ENCODE data around the gene SLC39A7. TPM values are rescaled to one million over a fixed set of nuclear protein-coding genes. Genes with fewer than 3 reads are reported as not detected.

SLC39A7 gene
- total and polyA plus RNA-seq, 4 experiments from 2014 or later = 22.9 to 40.9 (median 32.0) TPM

DNA sequence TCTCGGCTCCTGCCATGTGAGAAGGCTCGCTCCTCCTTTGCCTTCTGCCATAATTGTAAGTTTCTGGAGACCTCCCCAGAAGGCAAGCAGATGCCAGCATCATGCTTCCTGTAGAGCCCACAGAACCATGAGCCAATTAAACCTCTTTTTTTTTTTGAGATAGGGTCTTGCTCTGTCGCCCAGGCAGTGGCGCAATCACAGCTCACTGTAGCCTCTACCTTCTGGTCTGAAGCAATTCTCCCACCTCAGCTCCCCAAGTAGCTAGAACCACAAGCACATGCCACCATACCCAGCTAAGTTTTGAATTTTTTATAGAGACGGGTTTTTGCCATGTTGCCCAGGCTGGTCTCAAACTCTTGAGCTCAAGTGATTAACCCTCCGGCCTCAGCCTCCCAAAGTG lies 36.2 kb downstream of the SLC39A7 start:
- peaks cover 1 to 3% (median 2%) of the 10 kb centered on the region in 4 donors for H3K4me1 Mint-ChIP-seq
- H3K36me3 Mint-ChIP-seq = no peaks in the 10 kb centered on the region
- DNase-seq = no peak
- peaks cover 3% of the 10 kb centered on the region for H3K4me1 ChIP-seq (ENCODE audit: insufficient read depth, low read length)
- H3K27me3 Mint-ChIP-seq = peaks cover 12 to 21% of the 10 kb centered on the region in 2 donors
- H3K27ac Mint-ChIP-seq = no peak overlapping the region
- intact Hi-C loops (cut with micrococcal nuclease) = no loop called here
- ChIA-PET POLR2A (ENCODE audit: partially characterized antibody) (interaction anchor here (1.0 kb wide), 1 partner anchor 28 kb away, joined by 3 read pairs; no protein-coding TSS in a partner anchor), CTCF (ENCODE audit: partially characterized antibody) (no interaction called here)
- no peaks in the 10 kb centered on the region for H3K9me3 Mint-ChIP-seq
- no peak overlapping the region for H3K4me3 Mint-ChIP-seq
- no peaks in the 10 kb centered on the region for H3K27me3 ChIP-seq (ENCODE audit: insufficient read depth, low read length)
- H3K9me3 ChIP-seq (ENCODE audit: control insufficient read depth in 1 of 2, low read length in 2 of 2) = no peaks in the 10 kb centered on the region
- no peak overlapping the region for H3K27ac ChIP-seq (ENCODE audit: low read depth, low read length)
- no peaks in the 10 kb centered on the region for H3K36me3 ChIP-seq (ENCODE audit: insufficient read depth, low read length)
- no peak overlapping the region for H3K4me3 ChIP-seq (ENCODE audit: low read length in 2 of 2)

DNA sequence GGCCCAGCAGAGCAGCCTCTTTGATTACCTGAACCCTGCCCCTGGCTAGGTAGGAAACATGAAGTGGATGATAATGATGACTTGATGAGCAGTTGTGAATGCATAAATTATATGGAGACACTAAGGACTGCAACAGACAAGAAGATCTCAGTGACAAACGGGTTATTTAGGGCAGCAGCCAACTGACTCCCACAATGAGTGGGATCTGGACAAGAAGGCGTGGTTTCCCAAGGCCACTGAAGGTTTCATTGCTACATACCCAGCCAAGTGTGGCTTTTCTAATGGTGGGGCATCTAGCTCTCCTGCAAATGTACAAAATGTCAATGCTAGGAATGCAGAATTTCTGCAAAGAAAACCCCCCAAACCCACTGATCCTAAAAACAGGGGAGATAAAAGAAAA lies 37.1 kb downstream of the SLC39A7 start:
- H3K36me3 Mint-ChIP-seq = no peaks in the 10 kb centered on the region
- H3K27me3 Mint-ChIP-seq = peaks cover 9 to 23% of the 10 kb centered on the region in 2 donors
- intact Hi-C loops (cut with micrococcal nuclease) = no loop called here
- no peak overlapping the region for H3K27ac Mint-ChIP-seq
- Histone ChIP-seq H3K9me3 (ENCODE audit: control insufficient read depth in 1 of 2, low read length in 2 of 2) (no peaks in the 10 kb centered on the region), H3K27me3 (ENCODE audit: insufficient read depth, low read length) (no peaks in the 10 kb centered on the region), H3K4me1 (ENCODE audit: insufficient read depth, low read length) (peaks cover 4% of the 10 kb centered on the region), H3K4me3 (ENCODE audit: low read length in 2 of 2) (no peak overlapping the region), H3K27ac (ENCODE audit: low read depth, low read length) (no peak overlapping the region), H3K36me3 (ENCODE audit: insufficient read depth, low read length) (no peaks in the 10 kb centered on the region)
- DNase-seq = no peak
- H3K4me1 Mint-ChIP-seq = peaks cover 3 to 7% (median 5%) of the 10 kb centered on the region in 4 donors
- H3K9me3 Mint-ChIP-seq = no peaks in the 10 kb centered on the region
- ChIA-PET CTCF (ENCODE audit: partially characterized antibody) (interaction anchor here (0.9 kb wide), 1 partner anchor 11 kb away, joined by 4 read pairs; no protein-coding TSS in a partner anchor), POLR2A (ENCODE audit: partially characterized antibody) (no interaction called here)
- H3K4me3 Mint-ChIP-seq = no peak overlapping the region

DNA sequence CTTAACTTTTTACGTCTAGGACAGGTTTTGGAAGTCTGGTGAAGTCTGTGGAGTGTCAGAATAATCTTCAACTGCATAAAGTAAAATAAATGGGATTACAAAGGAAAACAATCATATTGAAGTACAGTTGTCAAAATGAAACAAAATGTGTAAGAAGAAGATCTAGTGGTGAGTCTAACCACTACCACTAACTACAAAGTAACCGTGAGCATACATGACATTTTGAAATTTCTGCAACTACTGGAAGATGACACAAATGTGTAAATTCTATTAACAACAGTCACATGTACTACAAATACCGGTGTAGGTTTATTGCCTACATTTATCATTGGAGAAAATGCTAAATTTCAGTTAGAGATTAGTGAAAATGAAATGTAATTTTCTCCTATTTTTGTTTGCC lies 41.3 kb downstream of the SLC39A7 start:
- Histone ChIP-seq H3K9me3 (ENCODE audit: control insufficient read depth in 1 of 2, low read length in 2 of 2) (no peaks in the 10 kb centered on the region), H3K27me3 (ENCODE audit: insufficient read depth, low read length) (no peaks in the 10 kb centered on the region), H3K36me3 (ENCODE audit: insufficient read depth, low read length) (no peaks in the 10 kb centered on the region), H3K4me1 (ENCODE audit: insufficient read depth, low read length) (peaks cover 4% of the 10 kb centered on the region), H3K27ac (ENCODE audit: low read depth, low read length) (no peak overlapping the region), H3K4me3 (ENCODE audit: low read length in 2 of 2) (no peak overlapping the region)
- peaks cover 5 to 12% of the 10 kb centered on the region in 2 donors for H3K27me3 Mint-ChIP-seq
- H3K4me3 Mint-ChIP-seq = peak overlapping the region in 2 of 8 donors; percentile 4 to 40
- peaks cover 3 to 7% (median 5%) of the 10 kb centered on the region in 4 donors for H3K4me1 Mint-ChIP-seq
- intact Hi-C loops (cut with micrococcal nuclease) = no loop called here
- CTCF ChIA-PET (ENCODE audit: partially characterized antibody) = no interaction called here
- peak overlapping the region in 2 of 7 donors; percentile 8 to 19 for H3K27ac Mint-ChIP-seq
- H3K36me3 Mint-ChIP-seq = no peaks in the 10 kb centered on the region
- no peak for DNase-seq
- H3K9me3 Mint-ChIP-seq = no peaks in the 10 kb centered on the region
- POLR2A ChIA-PET (ENCODE audit: partially characterized antibody) = interaction anchor here (0.9 to 1.9 kb wide), 2 partner anchors 33 to 36 kb away, joined by 4 to 8 read pairs; partner anchors contain the start of genes B3GALT4 and RING1

DNA sequence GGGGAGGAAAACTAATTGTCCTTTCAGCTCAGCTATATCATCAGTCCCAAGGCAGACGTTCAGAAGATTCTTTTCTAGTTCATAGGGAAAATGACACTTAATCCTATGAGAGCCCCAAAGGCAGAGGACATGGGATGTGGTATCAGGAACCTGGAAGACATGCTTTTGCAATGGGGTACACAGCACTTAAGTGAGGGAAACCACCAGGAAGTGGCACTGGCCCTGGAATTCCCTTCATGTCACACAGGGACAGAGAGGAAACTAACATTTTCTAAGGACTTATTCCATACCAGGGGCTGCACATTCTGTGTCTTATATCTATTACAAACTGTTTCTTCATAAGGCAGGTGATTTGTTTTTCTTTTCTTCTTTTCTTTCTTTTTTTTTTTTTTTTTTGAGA lies 42.8 kb downstream of the SLC39A7 start:
- Mint-ChIP-seq H3K36me3 (no peaks in the 10 kb centered on the region), H3K27me3 (peaks cover 5 to 12% of the 10 kb centered on the region in 2 donors), H3K4me3 (no peak overlapping the region), H3K27ac (no peak overlapping the region), H3K9me3 (no peaks in the 10 kb centered on the region), H3K4me1 (peaks cover 6 to 15% (median 11%) of the 10 kb centered on the region in 4 donors)
- CTCF ChIA-PET (ENCODE audit: partially characterized antibody) = interaction anchor here (0.7 to 1.3 kb wide), 4 partner anchors 28 to 1394 kb away, joined by 3 read pairs; partner anchors contain the start of genes RPS18 and VPS52
- H3K4me3 ChIP-seq (ENCODE audit: low read length in 2 of 2) = no peak overlapping the region
- POLR2A ChIA-PET (ENCODE audit: partially characterized antibody) = no interaction called here
- DNase-seq = no peak
- no peak overlapping the region for H3K27ac ChIP-seq (ENCODE audit: low read depth, low read length)
- no peaks in the 10 kb centered on the region for H3K27me3 ChIP-seq (ENCODE audit: insufficient read depth, low read length)
- intact Hi-C loops (cut with micrococcal nuclease) = no loop called here
- peaks cover 10% of the 10 kb centered on the region for H3K4me1 ChIP-seq (ENCODE audit: insufficient read depth, low read length)
- no peaks in the 10 kb centered on the region for H3K36me3 ChIP-seq (ENCODE audit: insufficient read depth, low read length)
- no peaks in the 10 kb centered on the region for H3K9me3 ChIP-seq (ENCODE audit: control insufficient read depth in 1 of 2, low read length in 2 of 2)

DNA sequence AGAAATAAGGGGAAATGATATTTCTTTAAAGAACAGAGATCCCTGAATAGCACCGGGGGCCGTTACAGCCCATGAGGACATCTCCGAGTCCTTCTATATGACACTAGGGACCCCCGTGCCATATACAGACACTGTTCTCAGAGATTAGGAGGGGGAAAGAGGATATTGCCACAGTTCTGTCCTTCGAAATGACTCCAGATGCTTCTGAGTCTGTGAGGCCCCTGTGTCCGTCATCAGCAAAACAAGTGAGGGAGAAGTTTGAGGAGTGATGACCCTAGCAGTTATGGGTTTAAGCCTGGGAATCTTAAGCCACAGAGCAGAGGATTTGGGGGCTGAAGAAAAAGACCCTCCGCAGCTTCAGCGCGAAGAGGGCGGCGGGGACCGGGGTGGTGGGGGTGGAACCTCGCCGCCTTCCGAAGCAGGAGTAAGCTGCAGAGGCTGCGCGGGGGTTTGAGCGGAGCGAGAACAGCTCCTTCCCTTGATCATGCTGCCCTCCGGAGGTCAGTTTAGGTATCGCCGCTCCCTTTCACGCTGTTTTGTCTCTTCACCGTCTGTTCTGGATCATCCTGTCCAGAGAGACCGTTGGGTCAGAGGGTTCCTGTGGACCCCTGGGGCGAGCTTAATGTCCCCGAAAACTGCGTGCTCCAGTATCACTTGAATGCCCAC lies 47.4 kb downstream of the SLC39A7 start:
- POLR2A ChIA-PET (ENCODE audit: partially characterized antibody) = interaction anchor here (0.7 to 5.6 kb wide), 38 partner anchors 9 to 452 kb away, joined by 3 to 92 read pairs (median 6); partner anchors contain the start of genes B3GALT4, CUTA, HLA-DPA1 and HSD17B8
- CTCF ChIA-PET (ENCODE audit: partially characterized antibody) = interaction anchor here (0.6 to 7.0 kb wide), 40 partner anchors 9 to 264 kb away, joined by 3 to 105 read pairs (median 5); partner anchors contain the start of genes B3GALT4, CUTA, HLA-DPB1 and HSD17B8

DNA sequence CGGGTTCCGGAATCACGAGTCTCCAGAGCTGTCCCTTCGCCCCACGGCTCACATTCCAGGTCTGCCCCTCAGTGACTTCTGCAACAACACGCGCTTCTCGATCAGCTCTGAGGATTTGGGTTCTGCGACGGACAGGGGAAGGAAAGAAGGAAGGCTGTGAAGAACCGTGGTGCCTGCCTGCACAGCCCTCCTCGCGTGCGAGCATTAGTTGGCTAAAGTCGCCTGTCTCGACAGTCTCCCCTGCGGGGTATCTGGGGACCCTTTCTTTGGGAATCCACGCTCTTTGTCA lies 47.9 kb downstream of the SLC39A7 start:
- Histone ChIP-seq H3K4me3 (ENCODE audit: low read length in 2 of 2) (peak overlapping the region; percentile 49 to 65), H3K36me3 (ENCODE audit: insufficient read depth, low read length) (no peaks in the 10 kb centered on the region), H3K4me1 (ENCODE audit: insufficient read depth, low read length) (peaks cover 26% of the 10 kb centered on the region), H3K9me3 (ENCODE audit: control insufficient read depth in 1 of 2, low read length in 2 of 2) (no peaks in the 10 kb centered on the region), H3K27me3 (ENCODE audit: insufficient read depth, low read length) (no peaks in the 10 kb centered on the region), H3K27ac (ENCODE audit: low read depth, low read length) (peak overlapping the region; percentile 93)
- no peaks in the 10 kb centered on the region for H3K9me3 Mint-ChIP-seq
- peak in 1 of 5 donors; percentile 69 for DNase-seq
- H3K4me1 Mint-ChIP-seq = peaks cover 19 to 47% (median 30%) of the 10 kb centered on the region in 4 donors
- POLR2A ChIA-PET (ENCODE audit: partially characterized antibody) = interaction anchor here (0.7 to 5.6 kb wide), 38 partner anchors 9 to 988 kb away, joined by 3 to 92 read pairs (median 6); partner anchors contain the start of genes B3GALT4, HLA-DPA1, HMGA1 and HSD17B8
- peaks cover 0 to 3% of the 10 kb centered on the region in 2 donors for H3K27me3 Mint-ChIP-seq
- CTCF ChIA-PET (ENCODE audit: partially characterized antibody) = interaction anchor here (0.6 to 7.0 kb wide), 36 partner anchors 9 to 265 kb away, joined by 3 to 105 read pairs (median 6); partner anchors contain the start of genes B3GALT4, CUTA, HLA-DPB1 and HSD17B8
- H3K27ac Mint-ChIP-seq = peak overlapping the region; percentile 90 to 98 (median 97)
- peaks cover 15 to 22% of the 10 kb centered on the region in 2 donors for H3K36me3 Mint-ChIP-seq
- H3K4me3 Mint-ChIP-seq = peak overlapping the region; percentile 84 to 95 (median 88)
- intact Hi-C loops (cut with micrococcal nuclease) = loop anchor here (1.0 kb wide), 3 partner anchors 87 to 234 kb away; no protein-coding TSS in a partner anchor

More for the DNA sequence above, 47.4 kb downstream of the SLC39A7 start:
- H3K27me3 Mint-ChIP-seq = peaks cover 3 to 4% of the 10 kb centered on the region in 2 donors
- intact Hi-C loops (cut with micrococcal nuclease) = loop anchor here (1.0 kb wide), 3 partner anchors 87 to 234 kb away; no protein-coding TSS in a partner anchor
- no peaks in the 10 kb centered on the region for H3K9me3 Mint-ChIP-seq
- H3K4me3 ChIP-seq (ENCODE audit: low read length in 2 of 2) = peak overlapping the region; percentile 49 to 65
- peak; percentile 85 to 90 (median 87) for DNase-seq
- peaks cover 15 to 22% of the 10 kb centered on the region in 2 donors for H3K36me3 Mint-ChIP-seq
- no peaks in the 10 kb centered on the region for H3K27me3 ChIP-seq (ENCODE audit: insufficient read depth, low read length)
- peak overlapping the region; percentile 84 to 95 (median 88) for H3K4me3 Mint-ChIP-seq
- H3K27ac Mint-ChIP-seq = peak overlapping the region; percentile 90 to 98 (median 97)
- H3K27ac ChIP-seq (ENCODE audit: low read depth, low read length) = peak overlapping the region; percentile 93
- peaks cover 19 to 46% (median 30%) of the 10 kb centered on the region in 4 donors for H3K4me1 Mint-ChIP-seq
- H3K4me1 ChIP-seq (ENCODE audit: insufficient read depth, low read length) = peaks cover 26% of the 10 kb centered on the region
- no peaks in the 10 kb centered on the region for H3K36me3 ChIP-seq (ENCODE audit: insufficient read depth, low read length)
- H3K9me3 ChIP-seq (ENCODE audit: control insufficient read depth in 1 of 2, low read length in 2 of 2) = no peaks in the 10 kb centered on the region
